LNCAP (cell line): Measurements from ENCODE around the gene ATP6V1F.

Experiments used
- TF ChIP-seq, protein P1 (sequence below): fragments of 450-650 bp; IDR thresholded peaks from 2 replicates; pipeline ENCODE4 v1.5.1; 2017; ENCODE audit warnings: mild to moderate bottlenecking

The ATP6V1F gene

DNA sequence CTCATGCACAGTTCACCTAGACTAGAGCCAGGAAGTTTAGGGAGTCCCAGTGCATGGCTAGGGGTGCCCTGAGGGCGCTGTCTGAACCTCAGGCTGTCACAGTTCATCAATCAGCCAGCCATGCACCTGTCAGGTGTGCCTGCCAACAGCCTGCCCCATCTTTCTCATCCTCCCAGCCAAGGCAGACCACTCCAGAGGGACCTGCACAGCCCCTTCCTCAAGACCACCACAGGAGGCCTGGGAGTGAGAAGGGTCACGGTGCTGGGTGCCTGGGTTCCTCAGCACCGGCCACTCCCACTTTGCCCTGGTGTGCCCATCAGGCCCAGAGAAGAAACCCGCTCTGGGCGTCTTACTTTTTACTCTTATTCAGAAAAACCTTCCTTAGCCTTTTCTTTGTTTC is 8.4 kb downstream of the ATP6V1F start:
- TF ChIP-seq, protein P1, sequence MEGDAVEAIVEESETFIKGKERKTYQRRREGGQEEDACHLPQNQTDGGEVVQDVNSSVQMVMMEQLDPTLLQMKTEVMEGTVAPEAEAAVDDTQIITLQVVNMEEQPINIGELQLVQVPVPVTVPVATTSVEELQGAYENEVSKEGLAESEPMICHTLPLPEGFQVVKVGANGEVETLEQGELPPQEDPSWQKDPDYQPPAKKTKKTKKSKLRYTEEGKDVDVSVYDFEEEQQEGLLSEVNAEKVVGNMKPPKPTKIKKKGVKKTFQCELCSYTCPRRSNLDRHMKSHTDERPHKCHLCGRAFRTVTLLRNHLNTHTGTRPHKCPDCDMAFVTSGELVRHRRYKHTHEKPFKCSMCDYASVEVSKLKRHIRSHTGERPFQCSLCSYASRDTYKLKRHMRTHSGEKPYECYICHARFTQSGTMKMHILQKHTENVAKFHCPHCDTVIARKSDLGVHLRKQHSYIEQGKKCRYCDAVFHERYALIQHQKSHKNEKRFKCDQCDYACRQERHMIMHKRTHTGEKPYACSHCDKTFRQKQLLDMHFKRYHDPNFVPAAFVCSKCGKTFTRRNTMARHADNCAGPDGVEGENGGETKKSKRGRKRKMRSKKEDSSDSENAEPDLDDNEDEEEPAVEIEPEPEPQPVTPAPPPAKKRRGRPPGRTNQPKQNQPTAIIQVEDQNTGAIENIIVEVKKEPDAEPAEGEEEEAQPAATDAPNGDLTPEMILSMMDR, result no peak

DNA sequence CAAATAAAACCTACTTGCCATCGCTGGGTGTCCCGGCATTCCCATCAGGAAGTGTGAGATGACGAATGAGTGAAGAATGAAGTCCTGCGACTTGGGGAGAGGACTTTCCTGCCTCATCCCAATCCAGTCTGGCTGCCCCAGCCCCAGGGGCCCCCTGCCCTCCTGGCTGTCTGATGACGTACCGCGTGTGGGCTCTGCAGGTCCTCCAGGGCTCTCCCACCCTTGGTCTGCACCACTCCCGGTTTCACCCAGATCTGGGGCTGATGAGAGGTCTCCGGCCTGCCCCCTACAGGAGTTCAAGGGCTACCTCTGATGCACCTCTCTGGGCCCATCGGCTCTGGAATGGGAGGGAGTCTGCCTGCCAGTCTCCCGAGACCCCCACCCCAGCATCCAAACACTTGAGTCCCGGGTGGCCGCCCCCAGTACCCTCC is 9.8 kb downstream of the ATP6V1F start:
- TF ChIP-seq, protein P1, result no peak

DNA sequence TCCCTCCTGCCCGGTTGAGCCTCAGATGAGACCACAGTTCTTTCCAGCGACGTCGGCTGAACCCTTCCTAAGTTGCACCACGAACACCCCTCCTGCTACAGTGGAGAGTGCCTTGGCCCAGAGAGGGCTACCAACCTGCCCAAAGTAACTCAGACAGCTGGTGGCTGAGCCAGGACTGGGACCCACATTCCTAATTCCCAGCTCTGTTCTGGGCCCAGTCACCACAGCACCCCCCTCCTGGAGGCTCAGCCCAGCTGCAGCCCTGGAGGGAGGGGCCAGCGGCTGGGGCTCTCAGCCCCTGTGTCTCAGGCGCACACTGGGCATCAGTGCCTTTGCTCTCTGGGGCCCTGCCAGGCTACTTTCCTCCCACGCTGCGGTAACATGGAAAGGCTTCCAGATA is 10.6 kb downstream of the ATP6V1F start:
- TF ChIP-seq, protein P1, result no peak

DNA sequence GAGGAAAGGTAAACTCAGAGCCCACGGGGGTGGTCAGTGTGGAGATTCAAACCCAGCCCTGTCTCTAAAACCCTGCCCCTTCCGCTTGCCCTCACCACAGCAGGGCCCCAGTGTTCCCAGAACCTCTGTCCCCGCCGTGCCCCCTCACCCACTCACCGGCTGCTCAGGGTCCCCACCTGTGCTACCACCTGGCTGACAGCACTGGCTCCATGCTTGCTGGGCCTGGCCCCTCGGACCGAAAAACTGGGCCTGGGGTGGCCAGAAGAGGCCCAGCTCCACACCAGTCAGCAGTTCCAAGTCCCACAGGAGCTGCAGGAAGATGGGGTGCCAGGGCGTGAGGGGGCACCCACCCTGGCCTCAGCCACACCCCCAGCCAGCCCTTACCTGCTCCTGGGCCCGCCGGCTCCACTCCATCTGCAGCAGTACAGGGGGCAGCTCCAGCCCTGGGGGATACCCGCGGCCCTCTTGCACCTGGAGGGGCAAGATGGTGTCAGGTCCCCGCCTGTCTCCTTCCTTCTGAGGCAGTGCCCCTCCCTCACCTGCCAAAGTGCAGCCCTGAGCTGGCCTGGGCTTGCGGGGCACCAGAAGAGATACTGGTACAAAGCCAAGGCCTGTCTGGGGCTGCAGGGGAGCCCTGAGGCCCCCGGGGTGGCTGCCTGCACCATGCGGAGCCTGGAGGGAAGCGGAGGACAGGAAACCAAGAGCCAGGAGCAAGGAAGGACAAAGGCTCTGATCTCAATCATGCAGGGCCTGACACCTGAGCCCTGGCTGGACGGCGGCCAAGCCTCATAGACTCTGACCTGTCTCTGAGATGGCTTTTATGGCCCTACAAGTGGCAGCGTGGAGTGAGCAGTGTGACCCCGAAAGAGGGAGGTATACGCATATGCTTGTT is 11.7 kb downstream of the ATP6V1F start:
- TF ChIP-seq, protein P1, result no peak

DNA sequence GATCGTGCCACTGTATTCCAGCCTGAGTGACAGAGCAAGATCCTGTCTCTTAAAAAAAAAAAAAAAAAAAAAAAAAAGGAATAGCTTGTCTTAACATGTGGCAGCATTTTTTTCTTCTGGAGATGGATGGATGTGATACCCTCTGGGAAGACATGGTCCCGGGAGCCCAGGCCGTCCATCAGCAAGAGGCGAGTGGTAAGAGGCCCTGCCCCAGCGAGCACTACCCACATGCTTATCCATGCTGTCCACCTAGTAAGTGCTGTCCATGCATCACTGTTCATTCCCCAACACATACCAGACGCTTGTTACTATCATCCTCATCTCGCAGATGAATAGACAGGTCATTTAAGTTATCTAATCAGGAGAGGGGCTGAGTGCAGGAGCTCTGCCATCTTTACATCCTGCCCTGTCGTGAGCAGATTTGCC is 12.9 kb downstream of the ATP6V1F start:
- TF ChIP-seq, protein P1, result no peak

DNA sequence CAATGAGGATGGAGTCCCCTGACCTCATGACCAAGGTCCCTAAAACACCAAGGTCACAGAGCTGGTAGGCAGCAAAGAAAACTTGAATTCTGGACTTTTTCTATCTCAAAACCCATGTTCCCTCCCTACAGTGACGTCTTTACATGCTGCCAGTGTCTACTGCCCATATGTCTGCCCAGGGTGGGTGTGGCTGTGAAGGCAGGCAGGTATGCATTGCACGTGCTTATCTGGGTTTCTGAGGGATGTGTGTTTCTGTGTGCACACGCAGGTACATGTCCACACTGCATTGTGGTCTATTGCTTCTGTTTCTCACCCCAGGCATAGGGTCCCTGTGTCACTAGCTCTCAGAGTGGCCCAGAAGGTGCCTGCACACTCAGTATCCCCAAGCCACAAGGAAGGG is 13.5 kb downstream of the ATP6V1F start:
- TF ChIP-seq, protein P1, result no peak

DNA sequence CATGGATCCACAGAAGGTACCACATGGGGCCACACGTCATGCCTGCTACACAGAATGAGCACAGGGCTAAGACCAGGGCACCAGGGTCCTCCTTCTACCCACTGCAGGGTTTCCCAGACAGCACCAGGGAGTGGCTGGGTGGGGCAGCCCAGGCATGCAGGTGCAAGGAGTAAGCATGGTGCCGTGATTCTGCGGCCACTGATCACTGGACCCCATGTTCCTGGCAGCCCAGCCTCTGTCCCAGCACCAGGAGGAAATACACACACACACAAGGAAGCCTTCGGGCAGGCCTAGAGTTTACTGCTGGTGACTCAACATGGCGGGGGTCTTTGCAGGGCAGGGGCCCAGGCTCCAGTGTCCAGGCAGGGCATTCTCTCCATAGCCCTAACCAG is 13.9 kb downstream of the ATP6V1F start:
- TF ChIP-seq, protein P1, result no peak
